ENCODE data around the gene ACVR1.
"Not testable (repeated sequence)": the region's sequence is repeated elsewhere in the genome, so short reads cannot be mapped to it uniquely, and the experiment has no call there.

Gene ACVR1

GRCh38 chr2:157849591-157849990 is 26.5 kb downstream of the ACVR1 start:
- DNase-seq, result no peak

- no peak for DNase-seq
Measured at GRCh38 chr2:157848213-157848612, 27.9 kb downstream of the ACVR1 start.

- DNase-seq, result no peak
Measured at GRCh38 chr2:157845081-157845480, 31.0 kb downstream of the ACVR1 start.

GRCh38 chr2:157843935-157844334 is 32.2 kb downstream of the ACVR1 start:
- no peak for DNase-seq

DNA sequence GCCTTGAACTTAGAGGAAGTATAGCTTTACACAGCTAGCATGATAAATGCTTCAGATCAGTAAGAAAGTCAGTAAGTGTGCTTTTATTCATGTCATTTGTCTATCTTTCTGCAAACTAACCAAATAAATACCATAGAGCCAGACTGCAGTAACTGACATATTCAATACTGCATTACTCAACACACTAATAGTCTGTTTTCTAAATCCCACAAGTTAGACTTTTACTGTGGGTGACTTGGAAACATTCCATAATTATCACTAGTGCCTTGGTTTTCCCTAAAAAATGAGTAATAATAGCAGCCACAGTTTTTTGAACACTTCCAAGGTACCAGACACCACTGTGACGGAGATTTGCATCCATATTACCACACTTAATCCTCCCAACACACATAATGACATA is 33.0 kb downstream of the ACVR1 start:
- DNase-seq, result no peak

GRCh38 chr2:157842106-157842879 is 33.8 kb downstream of the ACVR1 start:
- DNase-seq, result no peak

DNA sequence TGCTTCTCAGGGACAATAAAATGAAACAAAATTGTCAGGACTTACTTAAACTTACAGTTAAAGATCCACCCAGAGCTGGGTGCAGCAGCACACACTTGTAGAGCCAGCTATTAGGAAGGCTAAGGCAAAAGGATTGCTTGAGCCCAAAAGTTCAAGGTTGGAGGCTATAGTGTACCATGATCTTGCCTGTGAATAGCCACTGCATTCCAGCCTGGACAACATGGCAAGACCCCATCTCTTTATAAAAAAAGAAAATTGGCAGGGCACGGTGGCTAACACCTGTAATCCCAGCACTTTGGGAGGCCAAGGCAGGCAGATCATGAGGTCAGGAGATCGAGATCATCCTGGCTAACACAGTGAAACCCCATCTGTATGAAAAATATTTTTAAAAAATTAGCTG is 34.6 kb downstream of the ACVR1 start:
- no peak for DNase-seq

DNA sequence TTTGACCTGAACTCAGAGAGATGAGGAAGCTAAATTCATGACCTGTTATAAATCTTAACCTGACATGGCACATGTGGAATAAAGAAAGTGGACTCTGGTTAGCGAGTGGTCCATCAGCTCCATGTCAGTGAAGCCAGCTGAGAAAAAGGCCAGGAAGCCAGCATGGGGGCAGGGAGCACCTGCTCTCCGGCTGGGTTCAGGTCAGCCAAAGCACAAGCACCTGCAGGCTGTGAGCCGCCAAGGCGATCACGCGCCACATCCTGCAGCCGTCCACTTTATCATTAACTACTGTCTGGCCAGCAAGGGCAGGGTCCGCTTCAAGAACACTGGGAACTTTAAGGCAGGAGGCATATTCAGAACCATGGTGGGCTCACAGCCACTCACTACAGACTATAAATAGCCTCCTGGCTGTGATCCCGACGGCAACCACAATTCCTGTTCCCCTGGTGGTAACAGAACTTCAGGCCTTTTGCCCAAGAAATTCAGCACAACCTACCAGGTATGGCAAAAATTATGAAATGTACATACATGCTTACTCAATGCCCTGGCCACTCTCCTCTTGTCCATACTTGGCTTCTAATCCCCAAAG is 35.5 kb downstream of the ACVR1 start:
- no peak for DNase-seq

DNA sequence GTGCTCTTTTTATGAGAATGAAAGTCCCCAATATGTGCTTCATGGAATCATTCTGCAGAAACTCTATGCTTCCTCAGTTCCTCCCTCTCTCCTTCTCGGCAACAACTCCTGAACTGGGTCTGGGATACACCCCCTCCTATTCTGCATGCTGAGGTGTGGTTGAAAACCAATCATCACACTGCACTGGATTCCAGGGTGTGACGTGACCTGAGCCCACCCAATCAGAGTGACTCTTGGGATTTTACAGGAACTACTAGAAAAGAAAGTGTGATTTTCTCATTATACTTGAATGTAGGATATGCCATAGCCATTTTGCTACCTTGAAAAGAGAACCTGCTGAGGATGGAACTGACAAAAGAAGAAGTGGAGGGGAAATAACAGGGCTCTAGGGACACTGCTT is 36.3 kb downstream of the ACVR1 start:
- no peak for DNase-seq

DNA sequence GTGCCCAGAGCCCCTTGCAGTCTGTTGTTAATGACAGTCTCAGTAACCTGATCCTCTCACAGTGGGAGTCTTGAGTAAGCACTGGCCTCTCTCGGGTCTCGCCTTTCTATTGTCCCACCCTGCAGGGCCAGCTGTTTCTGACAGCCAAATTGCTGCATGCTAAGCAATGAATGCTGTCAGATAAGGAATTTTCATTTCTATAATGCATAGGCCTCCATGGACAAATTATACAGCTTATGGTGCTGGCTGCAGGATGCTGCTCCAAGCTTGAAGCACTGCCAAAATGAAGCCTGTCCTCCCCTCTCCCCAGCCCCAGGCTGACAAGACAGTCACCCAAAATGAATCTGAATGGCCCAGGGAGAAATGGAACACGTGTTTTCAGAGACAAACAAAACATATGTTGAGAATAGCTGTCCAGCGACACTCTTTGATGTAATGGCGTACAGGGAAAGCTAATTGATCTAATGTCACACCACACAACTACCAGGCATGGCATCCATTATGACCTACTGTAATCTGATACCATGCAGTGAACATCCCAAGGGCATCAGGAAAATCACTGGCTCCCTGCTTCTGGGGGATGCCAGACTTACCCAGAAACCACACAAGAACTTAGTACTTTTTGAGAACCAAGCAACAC is 36.8 kb downstream of the ACVR1 start:
- DNase-seq, result no peak

GRCh38 chr2:157838442-157839161 is 37.5 kb downstream of the ACVR1 start:
- peak; percentile 83 for DNase-seq

DNA sequence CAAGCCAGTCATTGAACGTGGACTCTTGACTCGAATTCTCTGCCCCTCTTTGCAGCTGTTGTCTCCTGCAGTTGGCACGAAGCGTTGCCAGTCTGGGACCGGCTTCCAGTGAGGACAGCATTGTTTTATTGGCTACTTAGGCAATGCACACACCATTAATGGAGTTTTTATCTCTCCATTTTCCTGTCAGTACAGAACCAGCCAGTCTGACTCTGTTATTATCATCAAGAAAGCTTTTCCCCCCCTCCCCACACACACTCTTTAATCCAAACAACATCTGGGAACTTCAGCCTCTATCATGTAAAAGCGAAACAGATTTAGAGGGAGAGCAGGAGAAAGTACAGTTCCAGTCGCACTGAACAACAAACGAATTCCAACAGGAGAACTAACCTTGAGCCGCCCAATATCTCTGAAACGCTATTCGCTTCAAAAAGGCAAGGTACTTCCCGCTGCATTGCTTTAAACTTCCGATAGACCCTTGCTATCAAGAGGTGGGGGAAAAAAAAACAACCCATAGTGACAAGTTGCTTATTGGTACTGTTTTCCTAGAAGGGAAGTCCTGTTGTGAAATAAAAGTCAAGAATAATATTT is 38.2 kb downstream of the ACVR1 start:
- no peak for DNase-seq

- no peak for DNase-seq
Measured at GRCh38 chr2:157836531-157836930, 39.6 kb downstream of the ACVR1 start.

DNA sequence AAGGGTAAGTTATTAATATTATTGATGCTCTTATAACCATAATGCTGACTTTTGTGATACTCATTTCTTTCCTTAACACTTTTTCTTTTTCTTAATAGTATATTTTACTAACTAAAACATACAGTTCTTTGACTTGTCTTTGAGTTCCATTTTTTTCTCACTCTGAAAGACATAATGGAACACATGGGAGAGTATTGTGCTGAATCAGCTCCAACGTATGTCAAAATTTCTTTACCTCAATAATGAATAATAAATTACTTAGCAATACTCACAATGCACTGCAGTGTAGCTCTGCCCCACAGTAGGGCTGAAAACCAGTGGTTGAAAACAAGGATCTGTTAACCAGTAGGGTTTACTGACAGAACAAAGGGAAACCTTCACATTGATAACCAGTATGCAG is 40.7 kb downstream of the ACVR1 start:
- DNase-seq, result no peak

GRCh38 chr2:157835006-157835405 is 41.1 kb downstream of the ACVR1 start:
- DNase-seq, result no peak

GRCh38 chr2:157833721-157834120 is 42.4 kb downstream of the ACVR1 start:
- DNase-seq, result no peak

DNA sequence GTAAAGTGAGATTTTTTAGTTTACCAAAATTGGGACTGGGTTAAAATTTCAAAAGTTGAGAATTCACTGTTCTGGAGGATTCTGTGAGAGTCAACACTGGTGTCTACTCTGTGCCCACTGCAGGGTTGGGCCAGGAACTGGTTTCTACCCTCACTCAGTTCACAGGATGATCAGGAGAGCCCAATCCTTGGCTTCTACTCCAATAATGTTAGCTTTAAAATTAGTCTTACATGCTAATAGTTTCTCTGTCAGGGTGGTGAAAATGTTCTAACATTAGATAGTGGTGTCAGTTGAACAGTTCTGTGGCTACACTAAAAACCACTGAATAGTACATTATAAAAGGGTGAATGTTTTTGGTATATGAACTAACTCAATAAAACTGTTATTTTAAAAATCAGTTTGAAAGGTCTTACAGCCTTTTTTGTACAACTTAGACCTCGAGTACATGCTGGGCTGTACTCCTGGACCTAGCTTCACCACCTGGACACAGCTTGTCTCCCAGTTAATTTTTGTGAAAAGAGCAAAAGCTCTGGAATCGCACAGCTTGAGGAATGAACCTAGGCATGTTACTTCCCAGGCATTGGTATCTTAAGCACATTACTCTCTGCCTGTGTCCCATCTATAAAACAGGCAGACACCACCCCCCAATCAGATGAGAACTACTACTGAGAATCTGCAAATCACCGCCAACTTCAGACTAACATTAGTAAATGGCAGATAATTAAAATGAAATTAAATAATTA is 44.4 kb downstream of the ACVR1 start:
- no peak for DNase-seq

DNA sequence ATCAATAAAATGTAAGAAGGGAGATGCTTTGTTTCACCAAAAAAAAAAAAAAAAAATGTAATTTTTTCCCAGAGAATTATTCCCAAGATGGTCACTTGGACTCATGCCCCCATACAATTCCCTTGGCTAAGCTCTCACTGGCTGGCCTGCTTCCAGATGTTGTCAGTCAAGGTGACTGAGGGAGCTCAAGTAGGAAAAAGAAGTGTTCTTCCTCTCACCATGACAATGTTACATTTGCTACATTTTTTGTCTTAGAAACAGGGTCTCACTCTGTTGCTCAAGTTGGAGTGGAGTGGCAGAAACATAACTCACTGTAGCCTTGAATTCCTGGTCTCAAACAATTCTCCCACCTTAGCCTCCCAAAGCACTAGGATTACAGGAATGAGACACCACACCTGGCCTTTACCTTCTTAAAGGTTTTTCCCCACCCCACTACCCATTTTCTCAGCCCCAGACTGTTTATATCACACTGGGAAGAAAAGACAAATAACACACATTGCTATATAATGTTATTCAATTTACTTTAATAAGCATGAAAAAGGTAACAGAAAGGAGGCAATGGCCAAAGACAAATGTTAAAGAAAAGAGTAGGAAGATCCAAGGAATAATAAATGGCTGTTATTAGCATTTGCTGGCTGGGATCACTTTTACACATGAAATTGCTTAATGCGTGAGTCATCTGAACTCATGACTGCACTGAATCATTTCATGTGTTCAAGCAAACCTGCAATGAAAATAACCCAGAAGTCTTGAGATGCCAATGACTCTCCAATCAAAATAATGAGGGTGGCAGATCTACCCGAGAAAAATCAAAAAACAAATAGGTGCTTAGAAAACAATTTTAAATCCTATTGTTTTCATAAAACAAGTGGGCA is 45.2 kb downstream of the ACVR1 start:
- DNase-seq, result peak; percentile 28

DNA sequence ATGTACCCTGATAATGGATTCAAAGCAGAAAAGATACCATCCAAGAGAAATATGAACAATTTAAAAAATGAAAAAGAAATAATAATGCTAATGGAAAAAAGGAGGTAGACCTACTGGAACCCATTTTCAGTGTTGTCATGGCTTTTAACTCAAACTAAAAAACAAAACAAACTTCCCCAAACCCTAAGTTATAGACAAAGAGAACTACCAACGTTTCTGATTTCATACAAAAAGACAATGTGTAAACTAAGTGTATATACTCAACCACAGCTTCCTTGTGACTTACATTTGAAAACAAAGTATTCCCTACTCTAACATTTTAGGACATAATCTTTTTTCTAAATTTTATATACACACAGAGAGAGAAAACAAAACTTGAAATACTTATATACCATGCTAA is 45.9 kb downstream of the ACVR1 start:
- DNase-seq, result no peak

- DNase-seq, result no peak
Measured at GRCh38 chr2:157827377-157827776, 48.8 kb downstream of the ACVR1 start.

DNA sequence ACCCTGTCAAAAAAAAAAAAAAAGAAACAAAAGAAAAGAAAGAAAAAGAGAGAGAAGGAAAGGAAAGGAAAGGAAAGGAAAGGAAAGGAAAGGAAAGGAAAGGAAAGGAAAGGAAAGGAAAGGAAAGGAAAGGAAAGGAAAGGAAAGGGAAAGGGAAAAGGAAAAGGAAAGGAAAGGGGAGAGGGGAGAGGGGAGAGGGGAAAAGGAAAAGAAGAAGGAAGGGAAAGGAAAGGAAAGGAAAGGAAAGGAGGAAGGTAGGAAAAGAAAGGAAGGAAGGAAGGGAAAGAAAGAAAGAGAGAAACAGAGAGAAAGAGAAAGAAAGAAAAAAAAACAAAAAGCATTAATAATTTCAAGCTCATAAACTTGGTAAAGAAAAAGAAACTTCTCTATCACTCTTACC is 49.5 kb downstream of the ACVR1 start:
- not testable (repeated sequence) for DNase-seq

GRCh38 chr2:157825885-157826284 is 50.2 kb downstream of the ACVR1 start:
- no peak for DNase-seq
